Renal cortex interstitium (tissue), 11 donors: ENCODE data around the gene AXL. TPM values are rescaled to one million over a fixed set of nuclear protein-coding genes. Genes with fewer than 3 reads are reported as not detected.
A peak's percentile ranks its signal among the peaks of the same experiment; 100 is the strongest.
"Not testable (repeated sequence)": the region's sequence is repeated elsewhere in the genome, so short reads cannot be mapped to it uniquely, and the experiment has no call there.

Experiments used
- DNase-seq, 11 donors: peaks; one replicate each; pipeline ENCODE4 v3.0.0-alpha.2; 2013; ENCODE audit warnings: low read depth in 9 of 11, low spot score in 4 of 11; ENCODE audit errors: extremely low read depth in 1 of 11
- polyA plus RNA-seq, 3 donors: library from polyadenylated mRNA; unstranded; fragments of 120-200 nt; gene quantifications; one replicate each; pipeline ENCODE4 v1.2.1, GENCODE V29; 2013; ENCODE audit not compliant: insufficient read length in 3 of 3

Gene AXL
- polyA plus RNA-seq, 3 donors, result 31.6 to 37.6 (median 34.5) TPM

- DNase-seq, result no peak
Observed at GRCh38 chr19:41261474-41262190, 42.6 kb downstream of the AXL start.

- peak in 6 of 11 donors; percentile 32 to 63 (median 38) for DNase-seq
Observed at GRCh38 chr19:41263042-41263849, 44.2 kb downstream of the AXL start.

GRCh38 chr19:41263850-41264580 is 45.0 kb downstream of the AXL start, which contains the start of gene HNRNPUL1:
HNRNPUL1 (plus strand) TSS chr19:41264372; CDS start chr19:41264504, 132 bp downstream.
- DNase-seq, result peak; percentile 100

GRCh38 chr19:41264581-41265394 is 45.8 kb downstream of the AXL start:
- peak in 10 of 11 donors; percentile 31 to 58 (median 42) for DNase-seq

GRCh38 chr19:41265395-41266153 is 46.6 kb downstream of the AXL start:
- DNase-seq, result peak in 9 of 11 donors; percentile 9 to 28 (median 20)

- no peak for DNase-seq
Observed at GRCh38 chr19:41269055-41269454, 50.0 kb downstream of the AXL start.

GRCh38 chr19:41269571-41269970 is 50.5 kb downstream of the AXL start:
- no peak for DNase-seq

- DNase-seq, result no peak
Observed at GRCh38 chr19:41273076-41273475, 54.1 kb downstream of the AXL start.

GRCh38 chr19:41274802-41275201 is 55.8 kb downstream of the AXL start:
- no peak for DNase-seq

- no peak for DNase-seq
Observed at GRCh38 chr19:41276231-41276630, 57.2 kb downstream of the AXL start.

GRCh38 chr19:41278478-41278877 is 59.5 kb downstream of the AXL start:
- DNase-seq, result no peak

- no peak for DNase-seq
Observed at GRCh38 chr19:41288673-41289530, 69.9 kb downstream of the AXL start.

GRCh38 chr19:41289814-41290213 is 70.8 kb downstream of the AXL start:
- DNase-seq, result not testable (repeated sequence)

- DNase-seq, result no peak
Observed at GRCh38 chr19:41294393-41294792, 75.4 kb downstream of the AXL start.

- DNase-seq, result no peak
Observed at GRCh38 chr19:41295499-41295898, 76.5 kb downstream of the AXL start.

- no peak for DNase-seq
Observed at GRCh38 chr19:41296433-41296871, 77.4 kb downstream of the AXL start.
